Keratinocyte (primary cell): Measurements from ENCODE around the gene DRD3.

ENCODE experiments used
- CTCF ChIP-seq, 3 experiments: IDR thresholded peaks in 1 of 3; conservative IDR thresholded peaks in 1 of 3; optimal IDR thresholded peaks in 1 of 3; 2 replicates in 2 of 3; 3 replicates in 1 of 3; pipeline versions ENCODE3 to v1.5.1; 2011; ENCODE audit warnings: low read length in 3 of 3, mild to moderate bottlenecking in 3 of 3, moderate library complexity in 2 of 3, control low read depth in 1 of 3, inconsistent platforms in 1 of 3; ENCODE audit not compliant: insufficient read depth in 2 of 3; ENCODE audit errors: extremely low read depth in 1 of 3
- EZH2 ChIP-seq: IDR thresholded peaks from one replicate; pipeline ENCODE4 v1.6.1; 2012; ENCODE audit warnings: inconsistent platforms, mild to moderate bottlenecking, low read length, moderate library complexity

- TF ChIP-seq CTCF (optimal IDR thresholded peaks at IDR 0.05 in 1 of 3, IDR thresholded peaks at IDR 0.05 in 1 of 3, conservative IDR thresholded peaks at IDR 0.05 in 1 of 3; ENCODE audit: extremely low read depth in 1 of 3, insufficient read depth in 2 of 3, low read length in 3 of 3) (no peak), EZH2 (no peak)
Measured at GRCh38 chr3:114186501-114186900, 7.6 kb upstream of the DRD3 start.
